ENCODE measurements around the gene STRN.

STRN gene

DNA sequence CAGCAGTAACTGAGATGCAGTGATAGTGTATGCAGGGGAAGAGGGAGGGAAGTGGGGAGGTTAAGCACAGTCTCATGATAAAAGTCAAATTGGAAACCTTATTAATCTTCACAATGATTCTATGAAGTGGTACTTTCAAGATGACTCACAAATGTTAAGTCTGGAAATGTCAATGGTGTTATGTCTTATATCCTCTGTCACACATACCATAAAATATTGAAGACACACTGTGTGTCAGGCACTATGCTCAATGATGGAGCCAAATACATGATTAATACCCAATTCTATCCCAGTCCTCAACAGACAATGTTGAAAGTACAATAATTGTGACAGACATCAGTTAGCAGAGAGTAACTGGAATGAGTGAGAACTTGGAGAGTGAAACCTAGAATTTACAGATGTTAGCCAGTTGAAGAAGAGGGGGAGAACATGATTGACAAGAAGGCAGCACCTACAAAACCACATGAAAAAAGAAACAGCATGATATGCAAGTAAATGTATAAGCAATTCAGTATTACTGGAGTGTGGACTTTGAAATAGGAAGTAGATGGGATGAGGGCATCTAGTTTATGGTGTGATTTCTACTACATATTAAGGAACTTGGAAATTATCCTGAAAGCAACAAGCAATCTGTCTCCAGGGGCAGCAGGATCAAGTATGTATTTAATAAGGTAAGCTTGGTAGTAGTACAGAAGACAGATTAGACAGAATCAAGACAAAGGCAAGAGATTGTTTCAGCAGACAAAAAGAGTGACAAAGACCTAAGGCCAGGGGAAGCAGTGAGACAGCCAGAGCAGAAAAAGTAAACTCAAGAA, 107.6 kb downstream of the STRN start:
- peak; percentile 24 for DNase-seq (ENCODE audit: low read depth)
- TF ChIP-seq, protein P1, sequence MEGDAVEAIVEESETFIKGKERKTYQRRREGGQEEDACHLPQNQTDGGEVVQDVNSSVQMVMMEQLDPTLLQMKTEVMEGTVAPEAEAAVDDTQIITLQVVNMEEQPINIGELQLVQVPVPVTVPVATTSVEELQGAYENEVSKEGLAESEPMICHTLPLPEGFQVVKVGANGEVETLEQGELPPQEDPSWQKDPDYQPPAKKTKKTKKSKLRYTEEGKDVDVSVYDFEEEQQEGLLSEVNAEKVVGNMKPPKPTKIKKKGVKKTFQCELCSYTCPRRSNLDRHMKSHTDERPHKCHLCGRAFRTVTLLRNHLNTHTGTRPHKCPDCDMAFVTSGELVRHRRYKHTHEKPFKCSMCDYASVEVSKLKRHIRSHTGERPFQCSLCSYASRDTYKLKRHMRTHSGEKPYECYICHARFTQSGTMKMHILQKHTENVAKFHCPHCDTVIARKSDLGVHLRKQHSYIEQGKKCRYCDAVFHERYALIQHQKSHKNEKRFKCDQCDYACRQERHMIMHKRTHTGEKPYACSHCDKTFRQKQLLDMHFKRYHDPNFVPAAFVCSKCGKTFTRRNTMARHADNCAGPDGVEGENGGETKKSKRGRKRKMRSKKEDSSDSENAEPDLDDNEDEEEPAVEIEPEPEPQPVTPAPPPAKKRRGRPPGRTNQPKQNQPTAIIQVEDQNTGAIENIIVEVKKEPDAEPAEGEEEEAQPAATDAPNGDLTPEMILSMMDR (IDR thresholded peaks at IDR 0.05; ENCODE audit: insufficient read depth, low read depth, low read length, missing control alignments), result no peak
- no peak overlapping the region for H3K4me3 ChIP-seq (ENCODE audit: low read depth, low read length)

DNA sequence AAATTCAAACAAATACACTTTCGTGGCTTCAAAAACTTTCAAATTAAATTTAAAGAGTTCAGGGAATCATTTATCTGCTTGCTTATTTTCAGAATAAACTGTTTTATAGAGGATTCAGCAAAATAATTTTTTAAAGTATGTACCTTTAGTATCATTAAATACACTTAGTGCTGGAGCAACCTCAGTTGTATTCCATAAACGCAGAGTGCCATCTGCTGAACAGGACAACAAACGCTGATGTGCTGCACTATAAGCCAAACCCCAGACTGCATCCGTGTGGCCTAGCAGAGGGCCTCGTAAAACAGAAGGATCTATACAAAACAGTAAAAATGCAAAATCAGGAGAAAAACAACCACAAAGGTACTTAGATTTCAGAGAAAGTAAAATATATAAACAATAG, 108.6 kb downstream of the STRN start:
- no peak overlapping the region for H3K4me3 ChIP-seq (ENCODE audit: low read depth, low read length)
- TF ChIP-seq, protein P1 (IDR thresholded peaks at IDR 0.05; ENCODE audit: insufficient read depth, low read depth, low read length, missing control alignments), result no peak
- DNase-seq (ENCODE audit: low read depth), result no peak

GRCh38 chr2:36855429-36855828, 110.9 kb downstream of the STRN start:
- DNase-seq (ENCODE audit: low read depth), result no peak
- TF ChIP-seq, protein P1 (IDR thresholded peaks at IDR 0.05; ENCODE audit: insufficient read depth, low read depth, low read length, missing control alignments), result no peak
- no peak overlapping the region for H3K4me3 ChIP-seq (ENCODE audit: low read depth, low read length)

DNA sequence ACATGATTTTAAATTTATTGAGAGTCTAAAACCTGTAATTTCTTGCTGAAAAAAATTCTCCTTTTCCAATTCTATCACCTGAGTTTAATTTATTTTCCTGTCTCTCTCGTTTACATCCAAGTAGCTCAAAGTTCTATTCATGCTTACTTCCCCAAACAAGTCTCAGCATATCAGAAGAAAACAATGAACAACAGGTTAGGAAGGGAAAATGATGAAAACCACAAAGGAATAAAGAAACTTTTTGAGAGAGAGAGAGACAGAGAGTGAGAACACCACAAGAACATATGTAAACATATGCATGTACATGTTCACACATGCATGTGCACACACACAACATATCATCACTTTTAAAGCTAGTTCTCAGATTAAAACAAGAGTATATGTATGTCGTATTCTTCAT, 112.1 kb downstream of the STRN start:
- no peak for DNase-seq (ENCODE audit: low read depth)
- TF ChIP-seq, protein P1 (IDR thresholded peaks at IDR 0.05; ENCODE audit: insufficient read depth, low read depth, low read length, missing control alignments), result no peak
- H3K4me3 ChIP-seq (ENCODE audit: low read depth, low read length), result no peak overlapping the region

- TF ChIP-seq, protein P1 (IDR thresholded peaks at IDR 0.05; ENCODE audit: insufficient read depth, low read depth, low read length, missing control alignments), result no peak
- H3K4me3 ChIP-seq (ENCODE audit: low read depth, low read length), result no peak overlapping the region
- no peak for DNase-seq (ENCODE audit: low read depth)
Observed at GRCh38 chr2:36849265-36849664, 117.1 kb downstream of the STRN start.

GRCh38 chr2:36843838-36844237, 122.5 kb downstream of the STRN start:
- TF ChIP-seq, protein P1 (IDR thresholded peaks at IDR 0.05; ENCODE audit: insufficient read depth, low read depth, low read length, missing control alignments), result no peak
- DNase-seq (ENCODE audit: low read depth), result no peak
- H3K4me3 ChIP-seq (ENCODE audit: low read depth, low read length), result no peak overlapping the region
